Measurements from ENCODE around the gene CLDN15.

Gene CLDN15

GRCh38 chr7:101212014-101212413, 25.6 kb downstream of the CLDN15 start:
- TF ChIP-seq CTCF (IDR thresholded peaks at IDR 0.05; ENCODE audit: low read depth, low read length, missing control alignments): no peak
- in situ Hi-C loops (cut with HindIII; ENCODE audit: low sequenced_read_pairs): no loop called here
- no peak overlapping the region for H3K4me3 ChIP-seq (ENCODE audit: low read depth, low read length)
- DNase-seq (ENCODE audit: low read depth): no peak

GRCh38 chr7:101211501-101211900, 26.1 kb downstream of the CLDN15 start:
- in situ Hi-C loops (cut with HindIII; ENCODE audit: low sequenced_read_pairs): no loop called here
- DNase-seq (ENCODE audit: low read depth): no peak
- no peak overlapping the region for H3K4me3 ChIP-seq (ENCODE audit: low read depth, low read length)
- TF ChIP-seq CTCF (IDR thresholded peaks at IDR 0.05; ENCODE audit: low read depth, low read length, missing control alignments): no peak

GRCh38 chr7:101210143-101210542, 27.5 kb downstream of the CLDN15 start:
- in situ Hi-C loops (cut with HindIII; ENCODE audit: low sequenced_read_pairs): no loop called here
- no peak overlapping the region for H3K4me3 ChIP-seq (ENCODE audit: low read depth, low read length)
- no peak for DNase-seq (ENCODE audit: low read depth)
- no peak for TF ChIP-seq CTCF (IDR thresholded peaks at IDR 0.05; ENCODE audit: low read depth, low read length, missing control alignments)

GRCh38 chr7:101208794-101209193, 28.8 kb downstream of the CLDN15 start:
- TF ChIP-seq CTCF (IDR thresholded peaks at IDR 0.05; ENCODE audit: low read depth, low read length, missing control alignments): no peak
- in situ Hi-C loops (cut with HindIII; ENCODE audit: low sequenced_read_pairs): no loop called here
- no peak for DNase-seq (ENCODE audit: low read depth)
- H3K4me3 ChIP-seq (ENCODE audit: low read depth, low read length): no peak overlapping the region

GRCh38 chr7:101207459-101207858, 30.1 kb downstream of the CLDN15 start:
- DNase-seq (ENCODE audit: low read depth): no peak
- no peak overlapping the region for H3K4me3 ChIP-seq (ENCODE audit: low read depth, low read length)
- in situ Hi-C loops (cut with HindIII; ENCODE audit: low sequenced_read_pairs): no loop called here
- TF ChIP-seq CTCF (IDR thresholded peaks at IDR 0.05; ENCODE audit: low read depth, low read length, missing control alignments): no peak

GRCh38 chr7:101206665-101207042, 30.9 kb downstream of the CLDN15 start:
- no peak for DNase-seq (ENCODE audit: low read depth)
- in situ Hi-C loops (cut with HindIII; ENCODE audit: low sequenced_read_pairs): no loop called here
- no peak overlapping the region for H3K4me3 ChIP-seq (ENCODE audit: low read depth, low read length)
- TF ChIP-seq CTCF (IDR thresholded peaks at IDR 0.05; ENCODE audit: low read depth, low read length, missing control alignments): no peak

All from astrocyte of the cerebellum (primary cell).